Activated CD4-positive, alpha-beta T cell treated with anti-CD3 and anti-CD28 coated beads, Interleukin-2, Interleukin-4, amounts not matched to agents 100 ng/mL and 50 ng/mL, durations not matched to agents 16 hours and 8 hours (primary cell): ENCODE data around the gene ESPNL.
"Not testable (repeated sequence)": the region's sequence is repeated elsewhere in the genome, so short reads cannot be mapped to it uniquely, and the experiment has no call there.

Source experiments
- DNase-seq: peaks from one replicate; pipeline ENCODE4 v3.0.0-alpha.2; 2020; ENCODE audit warnings: low spot score

The ESPNL gene

GRCh38 chr2:238115709-238116108, 15.6 kb downstream of the ESPNL start:
- not testable (repeated sequence) for DNase-seq

GRCh38 chr2:238116298-238117198, 16.4 kb downstream of the ESPNL start:
- DNase-seq = no peak

GRCh38 chr2:238117199-238118154, 17.3 kb downstream of the ESPNL start:
- no peak for DNase-seq

- DNase-seq = no peak
Observed at GRCh38 chr2:238119756-238120462, 19.8 kb downstream of the ESPNL start.

- no peak for DNase-seq
Observed at GRCh38 chr2:238120463-238121298, 20.5 kb downstream of the ESPNL start.

GRCh38 chr2:238121511-238122286, 21.6 kb downstream of the ESPNL start:
- DNase-seq = no peak

GRCh38 chr2:238122287-238123217, 22.4 kb downstream of the ESPNL start:
- DNase-seq = no peak

- DNase-seq = no peak
Observed at GRCh38 chr2:238123218-238123971, 23.3 kb downstream of the ESPNL start.

GRCh38 chr2:238123991-238124470, 23.9 kb downstream of the ESPNL start:
- DNase-seq = no peak

- no peak for DNase-seq
Observed at GRCh38 chr2:238124488-238125126, 24.5 kb downstream of the ESPNL start.

GRCh38 chr2:238125127-238125885, 25.2 kb downstream of the ESPNL start:
- DNase-seq = no peak

GRCh38 chr2:238126338-238126737, 26.2 kb downstream of the ESPNL start:
- DNase-seq = no peak

GRCh38 chr2:238126775-238127164, 26.6 kb downstream of the ESPNL start:
- DNase-seq = no peak

- DNase-seq = no peak
Observed at GRCh38 chr2:238127165-238128060, 27.3 kb downstream of the ESPNL start.

- no peak for DNase-seq
Observed at GRCh38 chr2:238128061-238128440, 27.9 kb downstream of the ESPNL start.

- DNase-seq = no peak
Observed at GRCh38 chr2:238128534-238129001, 28.4 kb downstream of the ESPNL start.
